Fibroblast of villous mesenchyme (primary cell): Measurements from ENCODE around the gene CDKL1. TPM values are rescaled to one million over a fixed set of nuclear protein-coding genes. Genes with fewer than 3 reads are reported as not detected.

Experiments used
- DNase-seq: peaks from one replicate; pipeline ENCODE4 v3.0.0-alpha.2; 2010; ENCODE audit warnings: low read depth
- H3K4me3 ChIP-seq: 2 replicates; pipeline ENCODE4 v1.5.1; 2011; ENCODE audit warnings: low read depth, mild to moderate bottlenecking, low read length
- total RNA-seq: library from RNA; depleted of rRNA; stranded (reverse); fragments of >200 nt; gene quantifications from 2 replicates; pipeline ENCODE4 v1.2.3, GENCODE V29; 2012
- TF ChIP-seq, protein P1 (sequence below): IDR thresholded peaks from 2 replicates; pipeline ENCODE4 v1.5.1; 2012; ENCODE audit warnings: low read depth, mild to moderate bottlenecking, low read length; ENCODE audit not compliant: insufficient read depth

CDKL1 gene
- total RNA-seq, 1 donor, result 12.1 TPM

DNA sequence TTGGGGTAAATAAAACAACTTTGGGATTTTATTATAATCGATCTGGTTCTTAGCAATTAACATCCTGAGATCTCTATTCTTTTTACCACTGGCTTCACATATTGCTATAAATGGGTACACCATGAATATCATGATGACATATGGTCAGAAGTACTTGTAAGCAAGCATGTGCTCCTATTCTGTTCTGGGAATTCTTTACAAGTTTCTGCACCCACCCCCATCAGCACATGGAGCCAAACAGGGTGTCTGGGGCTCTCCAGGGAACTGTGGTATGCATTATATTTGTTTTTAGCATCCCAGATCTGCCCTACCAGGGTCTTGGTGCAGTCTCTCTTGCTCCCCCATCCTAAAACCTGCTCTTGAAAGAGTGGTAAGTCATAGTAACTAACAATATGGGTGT is 53.2 kb downstream of the CDKL1 start:
- DNase-seq, result peak; percentile 51
- TF ChIP-seq, protein P1, sequence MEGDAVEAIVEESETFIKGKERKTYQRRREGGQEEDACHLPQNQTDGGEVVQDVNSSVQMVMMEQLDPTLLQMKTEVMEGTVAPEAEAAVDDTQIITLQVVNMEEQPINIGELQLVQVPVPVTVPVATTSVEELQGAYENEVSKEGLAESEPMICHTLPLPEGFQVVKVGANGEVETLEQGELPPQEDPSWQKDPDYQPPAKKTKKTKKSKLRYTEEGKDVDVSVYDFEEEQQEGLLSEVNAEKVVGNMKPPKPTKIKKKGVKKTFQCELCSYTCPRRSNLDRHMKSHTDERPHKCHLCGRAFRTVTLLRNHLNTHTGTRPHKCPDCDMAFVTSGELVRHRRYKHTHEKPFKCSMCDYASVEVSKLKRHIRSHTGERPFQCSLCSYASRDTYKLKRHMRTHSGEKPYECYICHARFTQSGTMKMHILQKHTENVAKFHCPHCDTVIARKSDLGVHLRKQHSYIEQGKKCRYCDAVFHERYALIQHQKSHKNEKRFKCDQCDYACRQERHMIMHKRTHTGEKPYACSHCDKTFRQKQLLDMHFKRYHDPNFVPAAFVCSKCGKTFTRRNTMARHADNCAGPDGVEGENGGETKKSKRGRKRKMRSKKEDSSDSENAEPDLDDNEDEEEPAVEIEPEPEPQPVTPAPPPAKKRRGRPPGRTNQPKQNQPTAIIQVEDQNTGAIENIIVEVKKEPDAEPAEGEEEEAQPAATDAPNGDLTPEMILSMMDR, result no peak
- no peak overlapping the region for H3K4me3 ChIP-seq

DNA sequence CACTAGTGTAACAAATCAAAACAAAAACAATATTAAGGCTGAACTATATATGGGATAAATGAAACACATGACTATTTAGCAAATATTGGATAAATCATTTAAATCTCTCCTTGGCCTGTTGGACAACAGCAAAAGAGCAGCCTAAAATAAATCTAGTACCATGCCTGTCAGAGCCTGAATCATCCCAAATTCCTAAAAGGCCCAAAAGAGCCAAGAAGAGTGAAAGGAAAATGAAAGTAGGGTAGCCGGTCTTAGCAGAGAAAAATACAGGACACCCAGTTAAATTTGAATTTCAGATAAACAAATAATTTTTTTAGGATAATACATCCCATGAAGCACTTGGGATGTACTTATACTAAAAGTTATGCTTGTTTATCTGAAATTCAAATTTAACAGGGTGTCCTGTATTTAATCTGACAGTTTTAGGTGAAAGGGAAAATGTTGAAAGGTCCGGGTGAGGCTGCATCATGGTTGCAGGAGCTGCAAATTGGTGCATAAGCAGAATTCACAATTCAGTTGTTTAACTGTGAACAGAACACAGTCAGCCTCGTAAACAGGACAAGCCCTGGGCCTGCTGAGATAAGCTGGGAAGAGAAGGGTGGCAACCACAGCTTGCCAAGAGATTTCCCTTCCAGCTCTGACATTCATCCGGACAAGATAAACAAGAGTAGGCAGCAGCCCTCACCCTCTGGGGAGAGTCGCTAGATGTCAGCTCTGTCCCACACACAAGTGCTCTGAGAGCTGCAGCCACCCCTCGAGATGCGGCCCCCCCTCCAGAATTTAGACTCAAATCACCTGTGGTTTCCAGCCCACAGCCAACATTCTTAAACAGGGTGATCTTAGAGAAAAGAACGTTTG is 54.2 kb downstream of the CDKL1 start:
- TF ChIP-seq, protein P1, result peak; percentile 48
- DNase-seq, result peak; percentile 97
- H3K4me3 ChIP-seq, result peak overlapping the region; percentile 29

DNA sequence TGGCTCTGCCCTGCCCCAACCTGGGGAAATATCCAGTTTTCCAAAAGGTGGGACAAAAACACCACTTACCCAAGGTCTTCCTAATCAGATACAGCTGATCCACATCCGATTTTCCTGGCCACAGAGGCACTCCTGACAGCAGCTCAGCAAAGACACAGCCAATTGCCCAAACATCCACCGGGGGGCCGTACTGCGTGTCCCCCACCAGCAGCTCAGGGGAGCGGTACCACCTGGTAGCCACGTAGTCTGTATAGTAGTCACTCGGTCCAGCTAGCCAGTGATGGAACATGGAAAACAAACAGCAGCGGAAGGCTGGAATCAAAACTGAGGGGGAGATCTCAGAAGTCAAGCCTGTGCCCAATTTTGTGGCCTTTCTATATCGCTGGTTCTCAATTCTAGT is 55.7 kb downstream of the CDKL1 start:
- H3K4me3 ChIP-seq, result no peak overlapping the region
- TF ChIP-seq, protein P1, result no peak
- no peak for DNase-seq

DNA sequence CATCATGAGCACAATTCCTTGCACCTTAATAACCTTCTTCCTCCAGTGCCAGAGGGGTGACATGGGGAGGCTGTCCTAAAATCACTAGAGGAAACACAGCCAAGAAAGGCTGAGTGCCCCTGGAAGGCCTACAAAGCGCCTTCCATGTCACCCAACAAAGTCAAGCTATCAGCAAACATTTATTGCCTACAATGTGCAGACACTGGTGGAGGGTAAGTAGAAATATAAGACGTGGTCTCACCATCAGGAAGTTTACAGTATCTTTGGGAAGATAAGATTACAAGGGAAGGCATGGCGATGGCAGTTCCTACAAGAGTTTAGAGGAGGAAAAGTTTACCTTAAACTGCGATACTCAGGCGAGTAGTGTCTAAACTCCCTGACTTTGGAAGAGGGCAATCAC is 56.6 kb downstream of the CDKL1 start:
- DNase-seq, result peak; percentile 87
- TF ChIP-seq, protein P1, result no peak
- H3K4me3 ChIP-seq, result peak overlapping the region; percentile 5

DNA sequence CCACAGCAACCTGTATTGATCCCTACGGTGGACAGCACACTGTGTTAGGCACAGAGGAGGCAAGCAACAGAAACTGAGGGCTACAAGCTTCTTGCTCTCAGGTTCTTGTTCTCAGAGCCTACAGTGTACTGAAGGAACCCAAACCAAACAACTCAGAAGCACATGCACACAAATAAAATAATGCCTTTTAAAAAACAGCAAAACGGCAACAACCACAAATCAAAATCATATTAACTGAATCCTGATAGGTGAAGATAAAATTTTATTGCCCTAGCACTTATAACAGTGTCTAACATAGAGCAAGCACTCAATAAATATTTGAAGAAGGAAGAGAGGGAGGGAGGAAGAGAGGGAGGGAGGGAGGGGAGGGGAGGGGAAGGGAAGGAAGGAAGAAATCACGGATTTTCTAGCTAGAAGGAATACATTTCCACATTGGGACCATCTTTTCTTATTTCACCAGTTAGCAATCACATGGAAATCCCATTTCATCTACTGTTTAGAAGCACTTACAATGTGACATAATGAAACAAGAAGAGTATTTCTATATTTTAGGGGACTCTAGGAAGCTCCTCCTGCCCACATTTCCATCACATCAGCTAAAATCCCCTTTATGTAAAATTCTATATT is 57.4 kb downstream of the CDKL1 start:
- TF ChIP-seq, protein P1, result no peak
- peak; percentile 61 for DNase-seq
- no peak overlapping the region for H3K4me3 ChIP-seq

DNA sequence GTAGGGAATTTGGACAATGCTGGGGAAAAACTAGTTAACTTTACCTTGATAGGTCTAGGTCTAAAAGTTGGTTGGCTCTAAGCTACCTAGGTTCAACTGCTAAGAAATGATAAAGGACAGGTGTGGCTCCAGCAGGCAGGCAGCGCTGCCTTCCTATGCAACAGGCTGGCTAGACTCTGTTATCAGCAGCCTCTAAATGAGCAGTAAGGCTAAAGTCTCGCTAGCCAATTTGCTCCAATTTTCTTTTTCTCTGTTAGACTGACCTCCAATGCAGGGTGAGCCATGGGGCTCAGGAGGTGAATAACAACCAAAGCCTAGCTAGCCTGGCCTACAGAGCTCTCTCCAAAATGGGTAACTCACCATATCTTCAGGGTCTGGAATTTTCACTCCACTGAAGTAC is 58.1 kb downstream of the CDKL1 start:
- TF ChIP-seq, protein P1, result no peak
- H3K4me3 ChIP-seq, result no peak overlapping the region
- DNase-seq, result no peak
